Glutamatergic neuron (in vitro differentiated cells): ENCODE results near the gene SNRPD3. TPM values are rescaled to one million over a fixed set of nuclear protein-coding genes. Genes with fewer than 3 reads are reported as not detected.

Experiments used
- DNase-seq: peaks from one replicate; pipeline ENCODE4 v3.0.0; 2022
- H3K27ac Mint-ChIP-seq: one replicate; pipeline ENCODE4 v1.8.0; 2020; ENCODE audit warnings: mild to moderate bottlenecking, mixed read lengths, inconsistent platforms; ENCODE audit not compliant: unreplicated experiment
- H3K27me3 Mint-ChIP-seq: one replicate; pipeline ENCODE4 v1.8.0; 2020; ENCODE audit warnings: mild to moderate bottlenecking, moderate library complexity, mixed read lengths, inconsistent platforms; ENCODE audit not compliant: unreplicated experiment
- H3K36me3 Mint-ChIP-seq: one replicate; pipeline ENCODE4 v1.8.0; 2020; ENCODE audit warnings: mild to moderate bottlenecking, mixed read lengths, inconsistent platforms; ENCODE audit not compliant: unreplicated experiment
- H3K4me1 Mint-ChIP-seq: one replicate; pipeline ENCODE4 v1.8.0; 2020; ENCODE audit warnings: mild to moderate bottlenecking, low read depth, mixed read lengths, inconsistent platforms; ENCODE audit not compliant: unreplicated experiment
- H3K4me3 Mint-ChIP-seq: one replicate; pipeline ENCODE4 v1.8.0; 2020; ENCODE audit warnings: mild to moderate bottlenecking, mixed read lengths, inconsistent platforms; ENCODE audit not compliant: unreplicated experiment
- H3K9me3 Mint-ChIP-seq: one replicate; pipeline ENCODE4 v1.8.0; 2020; ENCODE audit warnings: mild to moderate bottlenecking, moderate library complexity, mixed read lengths, inconsistent platforms; ENCODE audit not compliant: unreplicated experiment
- CTCF ChIP-seq: fragments of 200-600 bp; sonication (generic); IDR thresholded peaks from one replicate; pipeline ENCODE4 v1.5.0; 2021; ENCODE audit not compliant: partially characterized antibody, unreplicated experiment
- total RNA-seq: library from RNA; stranded (reverse); fragmentation: NEBNext Ultra II Directional; extraction: Animal tissue kit (Norgen Biotek cat#: 25700); gene quantifications from one replicate; pipeline ENCODE4 v1.2.1, GENCODE V29; 2021; ENCODE audit not compliant: unreplicated experiment

The SNRPD3 gene
- total RNA-seq, 1 donor from 2014 or later = 86.7 TPM

DNA sequence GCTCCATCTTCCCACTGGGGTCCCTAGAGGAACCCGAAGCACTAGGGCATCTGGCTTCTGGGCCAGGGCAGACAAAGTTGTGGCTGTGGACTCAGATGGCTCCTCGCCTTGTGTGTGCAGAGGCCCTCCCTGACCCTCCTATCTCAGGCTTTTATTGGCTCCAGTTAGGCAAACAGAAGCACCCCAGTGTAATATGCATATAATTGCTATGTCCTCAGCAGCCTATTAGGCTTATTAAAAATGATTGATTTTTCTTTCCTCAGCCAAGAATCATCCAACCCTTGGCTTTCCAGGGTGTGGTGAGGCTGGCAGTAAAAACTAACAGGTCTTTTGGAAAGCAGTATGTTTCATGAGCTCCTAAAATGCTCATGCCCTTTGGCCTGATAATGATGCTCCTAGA lies 38.4 kb upstream of the SNRPD3 start:
- peaks cover 1% of the 10 kb centered on the region for H3K9me3 Mint-ChIP-seq
- no peaks in the 10 kb centered on the region for H3K4me1 Mint-ChIP-seq
- TF ChIP-seq CTCF = no peak
- H3K4me3 Mint-ChIP-seq = no peak overlapping the region
- DNase-seq = no peak
- H3K27me3 Mint-ChIP-seq = no peaks in the 10 kb centered on the region
- H3K36me3 Mint-ChIP-seq = no peaks in the 10 kb centered on the region
- no peak overlapping the region for H3K27ac Mint-ChIP-seq

DNA sequence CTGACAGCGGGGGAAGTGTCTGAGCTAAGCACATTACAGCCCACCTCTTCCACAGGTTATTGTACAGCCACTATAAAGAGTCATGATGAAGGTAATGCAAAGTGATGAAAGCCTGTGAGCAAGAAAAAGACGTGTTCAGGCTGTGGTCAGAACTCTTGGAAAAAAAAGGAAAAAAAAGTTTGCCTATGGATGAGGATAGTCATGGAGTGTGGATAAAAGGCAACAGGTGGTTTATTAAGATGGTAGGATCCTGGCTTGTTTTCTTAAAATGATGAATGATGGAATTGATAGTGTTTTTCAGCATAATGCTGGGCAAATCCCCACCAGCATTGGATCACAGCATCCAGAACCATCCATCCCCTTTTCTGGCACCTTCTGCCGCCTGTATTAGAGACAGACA lies 37.6 kb upstream of the SNRPD3 start:
- no peaks in the 10 kb centered on the region for H3K36me3 Mint-ChIP-seq
- H3K4me1 Mint-ChIP-seq = no peaks in the 10 kb centered on the region
- H3K27me3 Mint-ChIP-seq = no peaks in the 10 kb centered on the region
- no peak overlapping the region for H3K27ac Mint-ChIP-seq
- H3K9me3 Mint-ChIP-seq = peaks cover 1% of the 10 kb centered on the region
- DNase-seq = no peak
- TF ChIP-seq CTCF = no peak
- H3K4me3 Mint-ChIP-seq = no peak overlapping the region

- no peak for DNase-seq
- peaks cover 1% of the 10 kb centered on the region for H3K9me3 Mint-ChIP-seq
- H3K27me3 Mint-ChIP-seq = no peaks in the 10 kb centered on the region
- H3K27ac Mint-ChIP-seq = no peak overlapping the region
- no peak for TF ChIP-seq CTCF
- H3K4me1 Mint-ChIP-seq = no peaks in the 10 kb centered on the region
- H3K4me3 Mint-ChIP-seq = no peak overlapping the region
- H3K36me3 Mint-ChIP-seq = no peaks in the 10 kb centered on the region
Observed at GRCh38 chr22:24518771-24519485, 36.9 kb upstream of the SNRPD3 start.

DNA sequence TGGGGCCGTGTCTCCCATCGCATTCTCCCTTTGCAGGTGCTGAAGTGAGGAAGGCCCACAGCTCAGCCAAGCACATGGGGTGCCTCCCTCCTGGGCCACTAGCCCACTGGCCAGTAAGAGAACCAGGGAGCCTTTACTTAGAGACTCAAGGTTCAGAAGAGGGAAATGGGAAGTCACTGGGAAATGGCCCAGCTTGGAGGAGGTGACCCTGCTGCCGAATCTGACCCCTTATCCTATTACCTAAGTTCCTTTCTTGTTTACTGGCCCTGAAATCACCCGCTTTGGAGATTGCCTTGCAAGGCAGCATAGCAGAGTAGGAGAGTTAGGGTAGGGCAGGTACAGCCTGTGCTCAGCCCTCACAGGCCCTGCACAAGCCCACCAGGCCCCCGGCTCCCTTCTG lies 36.3 kb upstream of the SNRPD3 start:
- Mint-ChIP-seq H3K4me1 (no peaks in the 10 kb centered on the region), H3K27me3 (no peaks in the 10 kb centered on the region), H3K4me3 (no peak overlapping the region), H3K36me3 (no peaks in the 10 kb centered on the region), H3K27ac (no peak overlapping the region), H3K9me3 (peaks cover 1% of the 10 kb centered on the region)
- no peak for DNase-seq
- TF ChIP-seq CTCF = no peak

DNA sequence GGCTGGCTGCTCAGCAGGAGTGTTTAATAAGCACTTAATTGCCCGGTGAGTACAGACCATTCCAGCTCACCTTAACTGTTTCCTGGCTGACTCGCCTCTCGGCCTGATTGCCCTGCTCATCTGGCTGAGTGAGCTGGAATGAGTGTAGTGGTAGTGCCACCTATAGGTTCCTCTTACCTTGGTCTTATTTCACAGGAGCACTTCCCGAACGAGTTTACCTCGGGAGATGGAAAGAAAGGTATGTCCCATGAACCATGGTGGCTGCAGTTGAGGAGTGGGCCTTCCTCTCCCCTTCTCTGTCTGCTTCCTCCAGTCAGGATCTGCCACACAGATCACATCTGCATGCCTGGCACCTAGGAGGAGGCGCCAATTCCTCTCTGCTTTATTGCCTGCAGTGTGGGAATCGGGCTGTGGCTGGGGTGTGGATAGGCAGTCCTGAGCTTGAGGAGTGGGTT lies 34.0 kb upstream of the SNRPD3 start:
- no peaks in the 10 kb centered on the region for H3K27me3 Mint-ChIP-seq
- H3K4me3 Mint-ChIP-seq = no peak overlapping the region
- H3K27ac Mint-ChIP-seq = no peak overlapping the region
- H3K9me3 Mint-ChIP-seq = no peaks in the 10 kb centered on the region
- no peak for DNase-seq
- H3K36me3 Mint-ChIP-seq = no peaks in the 10 kb centered on the region
- H3K4me1 Mint-ChIP-seq = peaks cover 2% of the 10 kb centered on the region
- no peak for TF ChIP-seq CTCF
